ENCODE data around the gene PRKAG2. TPM values are rescaled to one million over a fixed set of nuclear protein-coding genes. Genes with fewer than 3 reads are reported as not detected.

The PRKAG2 gene
- total and polyA plus RNA-seq, 2 of the 8 experiments (the other 6 are each of a cell fraction or from before 2014, with no cell fraction given): 7.5 to 18.1 TPM

GRCh38 chr7:151511946-151512345 is 365.0 kb downstream of the PRKAG2 start (continued):
- TF ChIP-seq NRF1 (IDR thresholded peaks at IDR 0.05; ENCODE audit: low read depth, low read length) (no peak), SIRT6 (IDR thresholded peaks at IDR 0.05; ENCODE audit: low read length) (no peak), POLR2AphosphoS5 (IDR thresholded peaks at IDR 0.05; ENCODE audit: low read depth, low read length) (no peak), SP2 (IDR thresholded peaks at IDR 0.05; ENCODE audit: low read length) (no peak)

Data from H1 (cell line).